ENCODE data around the gene EN2. TPM values are rescaled to one million over a fixed set of nuclear protein-coding genes. Genes with fewer than 3 reads are reported as not detected.

The EN2 gene
- total and polyA plus RNA-seq, 11 donors, result 0.06 to 0.08 TPM; not detected in 9

GRCh38 chr7:155507576-155507975 lies 49.6 kb downstream of the EN2 start:
- Histone ChIP-seq H3K36me3 (no peaks in the 10 kb centered on the region), H3K4me1 (peaks cover 0 to 10% (median 0%) of the 10 kb centered on the region in 12 donors), H3K4me3 (no peak overlapping the region), H3K27ac (no peak overlapping the region), H3K9me3 (no peaks in the 10 kb centered on the region), H3K27me3 (peaks cover 59 to 100% (median 97%) of the 10 kb centered on the region in 9 donors)
- no peak for DNase-seq
- ATAC-seq, result no peak
- 9 to 13% (median 10%) methylated on average over 4 of the region's 4 CpGs for whole genome bisulfite sequencing, 4 donors
- intact Hi-C loops (cut with DNase I), result loop anchor here in 1 of 10 donors (10.0 kb wide), 1 partner anchor 53 kb away; the partner anchor contains the start of gene EN2
- TF ChIP-seq CTCF (IDR thresholded peaks at IDR 0.05) (no peak), POLR2A (IDR thresholded peaks at IDR 0.05) (no peak)

DNA sequence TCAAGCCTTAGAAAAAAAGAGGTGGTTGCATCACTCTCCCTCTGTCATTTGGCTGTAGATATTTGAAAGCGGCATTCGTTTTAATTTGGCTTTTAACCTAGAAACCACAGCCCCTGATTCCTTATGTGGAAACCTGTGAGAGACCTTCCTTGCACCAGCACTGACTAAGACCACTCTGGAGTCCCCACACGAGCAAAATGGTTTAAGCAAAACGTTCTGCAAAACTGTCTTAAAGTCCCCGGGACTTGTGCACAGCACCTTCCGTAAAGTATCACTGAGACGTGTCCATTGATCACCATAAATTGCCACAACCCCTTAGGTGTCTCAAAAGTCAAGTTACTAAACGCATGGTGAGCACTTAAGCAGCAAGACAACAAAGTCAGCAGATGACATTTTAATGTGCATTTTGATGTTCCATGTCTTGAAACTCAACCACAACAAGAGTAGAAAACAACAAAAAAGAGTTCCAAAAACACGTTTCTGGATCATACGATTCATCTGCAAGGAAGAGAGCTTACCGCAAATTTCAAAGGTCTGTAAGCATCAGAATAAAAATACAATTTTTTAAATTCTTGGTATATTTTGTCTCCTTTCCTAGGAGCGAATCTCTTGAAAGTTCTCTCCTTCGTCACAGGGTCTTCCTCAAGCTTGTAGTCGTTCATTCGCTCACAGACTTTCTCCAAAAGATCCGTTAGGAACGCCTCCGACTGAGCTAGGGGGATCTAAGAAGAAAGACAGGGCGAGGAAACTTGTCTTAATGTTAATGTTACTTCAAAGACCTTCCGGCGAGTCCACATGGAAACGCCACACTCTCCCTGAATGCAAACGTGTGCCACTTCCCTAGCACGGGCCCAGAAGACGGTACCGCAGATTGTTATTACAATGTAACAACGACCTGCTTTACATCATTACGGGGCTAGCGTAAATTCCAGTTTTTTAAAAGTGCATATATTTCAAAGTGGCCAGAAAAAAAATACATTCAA lies 50.7 kb downstream of the EN2 start:
- peaks cover 59 to 100% (median 92%) of the 10 kb centered on the region in 9 donors for H3K27me3 ChIP-seq
- WGBS, 4 donors, result 7 to 8% (median 7%) methylated on average over 29 of the region's 29 CpGs
- H3K4me1 ChIP-seq, result peaks cover 0 to 10% (median 0%) of the 10 kb centered on the region in 12 donors
- H3K4me3 ChIP-seq, result no peak overlapping the region
- no peak overlapping the region for H3K27ac ChIP-seq
- DNase-seq (no peak), ATAC-seq (no peak)
- no peaks in the 10 kb centered on the region for H3K36me3 ChIP-seq
- intact Hi-C loops (cut with DNase I), result loop anchor here in 1 of 10 donors (10.0 kb wide), 1 partner anchor 54 kb away; the partner anchor contains the start of gene EN2
- H3K9me3 ChIP-seq, result no peaks in the 10 kb centered on the region
- TF ChIP-seq CTCF (IDR thresholded peaks at IDR 0.05) (no peak), POLR2A (IDR thresholded peaks at IDR 0.05) (no peak)

- intact Hi-C loops (cut with DNase I), result loop anchor here in 1 of 10 donors (10.0 kb wide), 1 partner anchor 55 kb away; the partner anchor contains the start of gene EN2
- Histone ChIP-seq H3K4me1 (peaks cover 0 to 10% (median 0%) of the 10 kb centered on the region in 12 donors), H3K27me3 (peaks cover 59 to 99% (median 93%) of the 10 kb centered on the region in 9 donors), H3K4me3 (peak overlapping the region in 4 of 12 donors; percentile 8 to 19 (median 10)), H3K9me3 (no peaks in the 10 kb centered on the region), H3K36me3 (no peaks in the 10 kb centered on the region), H3K27ac (no peak overlapping the region)
- no peak for ATAC-seq
- WGBS, 4 donors, result 1 to 8% (median 4%) methylated on average over 7 to 16 of the region's 16 CpGs
- no peak for DNase-seq
- TF ChIP-seq POLR2A (IDR thresholded peaks at IDR 0.05) (no peak), CTCF (IDR thresholded peaks at IDR 0.05) (no peak)
Observed at GRCh38 chr7:155509359-155509724, 51.4 kb downstream of the EN2 start.
